GM23248 (cell line): ENCODE data around the gene SLC24A4. TPM values are rescaled to one million over a fixed set of nuclear protein-coding genes. Genes with fewer than 3 reads are reported as not detected.

ENCODE experiments used
- DNase-seq: peaks from one replicate; pipeline ENCODE4 v3.0.0-alpha.2; 2015
- H2AFZ ChIP-seq: fragments of 200-600 bp; sonication (generic); 2 replicates; pipeline ENCODE4 v1.6.1; 2016; ENCODE audit warnings: antibody characterized with exemption
- H3F3A ChIP-seq: fragments of 200-600 bp; sonication (generic); 2 replicates; pipeline ENCODE4 v1.6.1; 2016; ENCODE audit warnings: mild to moderate bottlenecking, antibody characterized with exemption, mixed run types; ENCODE audit not compliant: insufficient read depth
- H3K27ac ChIP-seq: fragments of 200-600 bp; sonication (generic); 2 replicates; pipeline ENCODE4 v1.5.1; 2016; ENCODE audit warnings: mild to moderate bottlenecking
- H3K27me3 ChIP-seq: fragments of 200-600 bp; sonication (generic); replicated peaks from 2 replicates; pipeline ENCODE4 v1.6.1; 2016; ENCODE audit warnings: mild to moderate bottlenecking; ENCODE audit not compliant: insufficient read depth
- H3K36me3 ChIP-seq: fragments of 200-600 bp; sonication (generic); 2 replicates; pipeline ENCODE4 v1.6.1; 2016; ENCODE audit warnings: low read depth, mild to moderate bottlenecking
- H3K4me1 ChIP-seq: fragments of 200-600 bp; sonication (generic); 2 replicates; pipeline ENCODE4 v1.6.1; 2016; ENCODE audit warnings: mild to moderate bottlenecking; ENCODE audit not compliant: insufficient read depth
- H3K4me2 ChIP-seq: fragments of 200-600 bp; sonication (generic); one replicate; pipeline ENCODE4 v1.6.1; 2016; ENCODE audit warnings: mild to moderate bottlenecking; ENCODE audit not compliant: unreplicated experiment
- H3K4me3 ChIP-seq: fragments of 200-600 bp; sonication (generic); 2 replicates; pipeline ENCODE4 v1.5.1; 2016; ENCODE audit warnings: mild to moderate bottlenecking
- H3K79me2 ChIP-seq: fragments of 200-600 bp; sonication (generic); 2 replicates; pipeline ENCODE4 v1.6.1; 2016; ENCODE audit warnings: mild to moderate bottlenecking; ENCODE audit not compliant: insufficient read depth
- H3K9ac ChIP-seq: fragments of 200-600 bp; sonication (generic); 2 replicates; pipeline ENCODE4 v1.6.1; 2016; ENCODE audit warnings: mild to moderate bottlenecking
- H3K9me2 ChIP-seq: fragments of 200-600 bp; sonication (generic); 2 replicates; pipeline ENCODE4 v1.6.1; 2016; ENCODE audit warnings: mixed run types, mild to moderate bottlenecking, moderate library complexity; ENCODE audit not compliant: insufficient read depth
- H3K9me3 ChIP-seq: fragments of 200-600 bp; sonication (generic); one replicate; pipeline ENCODE4 v1.6.1; 2017; ENCODE audit warnings: low read depth
- H4K20me1 ChIP-seq: fragments of 200-600 bp; sonication (generic); 2 replicates; pipeline ENCODE4 v1.6.0; 2016; ENCODE audit not compliant: insufficient read depth
- EZH2 ChIP-seq: fragments of 200-600 bp; sonication (generic); IDR thresholded peaks from 2 replicates; pipeline ENCODE4 v1.6.1; 2018; ENCODE audit warnings: antibody characterized with exemption, mild to moderate bottlenecking; ENCODE audit not compliant: insufficient read depth, poor library complexity, severe bottlenecking
- EZH2phosphoT487 ChIP-seq: fragments of 200-600 bp; sonication (generic); IDR thresholded peaks from 2 replicates; pipeline ENCODE4 v1.6.1; 2018; ENCODE audit warnings: antibody characterized with exemption, moderate library complexity, mild to moderate bottlenecking, low read depth; ENCODE audit not compliant: insufficient read depth
- WGBS, 2 experiments: methylation state at CpG; one replicate each; pipeline ENCODE4 v1.1.6; 2015 to 2017; ENCODE audit warnings: low lambda C conversion rate in 2 of 2, low coverage in 1 of 2; ENCODE audit errors: missing lambda C conversion rate in 2 of 2; 5-methylcytosine and 5-hydroxymethylcytosine counted together
- in situ Hi-C: fragments of 300-500 bp; cut with MboI; formaldehyde crosslinking; loops from 2 replicates; pipeline ENCODE4 v1.15.0; 2020
- polyA plus RNA-seq: library from polyadenylated mRNA; unstranded; fragments of >200 nt; fragmentation: Nextera tagmentation; extraction: Ambion mirVana; gene quantifications from 2 replicates; pipeline ENCODE4 v1.2.1, GENCODE V29; 2016
- total RNA-seq: library from RNA; depleted of rRNA; stranded (reverse); fragments of >200 nt; shearing (Covaris generic); gene quantifications from 2 replicates; pipeline ENCODE4 v1.2.3, GENCODE V29; 2014

The SLC24A4 gene
- total and polyA plus RNA-seq, 2 experiments from 2014 or later, result not detected

DNA sequence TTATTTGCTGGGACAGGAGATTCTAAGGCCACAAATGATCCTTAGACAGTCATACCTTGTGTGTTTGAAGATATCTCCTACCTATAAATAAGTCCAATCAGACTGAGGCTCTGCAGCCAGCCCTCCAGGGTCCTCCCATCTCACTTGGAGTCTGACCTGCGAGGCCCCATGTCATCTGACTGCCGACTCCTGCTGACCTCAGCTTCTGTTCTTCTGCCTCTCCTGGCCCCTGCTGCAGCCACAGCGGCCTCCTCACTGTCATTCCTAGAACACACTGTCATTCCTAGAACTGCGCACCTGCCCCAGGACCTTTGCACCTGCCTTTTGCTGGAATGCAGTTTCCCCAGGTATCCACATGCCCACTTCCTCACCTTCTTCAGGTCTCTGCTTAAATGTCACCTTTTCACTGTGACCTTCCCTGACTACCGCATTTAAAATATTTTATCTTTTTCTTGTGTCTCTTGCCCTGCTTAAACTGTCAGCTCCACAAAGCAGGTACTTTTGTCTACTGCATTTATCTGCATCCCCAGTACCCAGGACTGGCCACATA, 134.1 kb downstream of the SLC24A4 start:
- Histone ChIP-seq H3K27ac (no peak overlapping the region), H3K4me1 (peaks cover 11% of the 10 kb centered on the region), H4K20me1 (no peaks in the 10 kb centered on the region), H3K9ac (no peak overlapping the region), H3K36me3 (no peaks in the 10 kb centered on the region), H2AFZ (no peak overlapping the region), H3K79me2 (no peaks in the 10 kb centered on the region), H3K4me3 (no peak overlapping the region), H3K9me3 (no peaks in the 10 kb centered on the region), H3K4me2 (no peak overlapping the region), H3F3A (no peaks in the 10 kb centered on the region), H3K9me2 (no peaks in the 10 kb centered on the region), H3K27me3 (no peaks in the 10 kb centered on the region)
- no peak for TF ChIP-seq EZH2
- TF ChIP-seq EZH2phosphoT487, result no peak
- 74 to 75% methylated on average over 5 of the region's 5 CpGs for WGBS, 2 experiments
- no peak for DNase-seq
- in situ Hi-C loops, result no loop called here

DNA sequence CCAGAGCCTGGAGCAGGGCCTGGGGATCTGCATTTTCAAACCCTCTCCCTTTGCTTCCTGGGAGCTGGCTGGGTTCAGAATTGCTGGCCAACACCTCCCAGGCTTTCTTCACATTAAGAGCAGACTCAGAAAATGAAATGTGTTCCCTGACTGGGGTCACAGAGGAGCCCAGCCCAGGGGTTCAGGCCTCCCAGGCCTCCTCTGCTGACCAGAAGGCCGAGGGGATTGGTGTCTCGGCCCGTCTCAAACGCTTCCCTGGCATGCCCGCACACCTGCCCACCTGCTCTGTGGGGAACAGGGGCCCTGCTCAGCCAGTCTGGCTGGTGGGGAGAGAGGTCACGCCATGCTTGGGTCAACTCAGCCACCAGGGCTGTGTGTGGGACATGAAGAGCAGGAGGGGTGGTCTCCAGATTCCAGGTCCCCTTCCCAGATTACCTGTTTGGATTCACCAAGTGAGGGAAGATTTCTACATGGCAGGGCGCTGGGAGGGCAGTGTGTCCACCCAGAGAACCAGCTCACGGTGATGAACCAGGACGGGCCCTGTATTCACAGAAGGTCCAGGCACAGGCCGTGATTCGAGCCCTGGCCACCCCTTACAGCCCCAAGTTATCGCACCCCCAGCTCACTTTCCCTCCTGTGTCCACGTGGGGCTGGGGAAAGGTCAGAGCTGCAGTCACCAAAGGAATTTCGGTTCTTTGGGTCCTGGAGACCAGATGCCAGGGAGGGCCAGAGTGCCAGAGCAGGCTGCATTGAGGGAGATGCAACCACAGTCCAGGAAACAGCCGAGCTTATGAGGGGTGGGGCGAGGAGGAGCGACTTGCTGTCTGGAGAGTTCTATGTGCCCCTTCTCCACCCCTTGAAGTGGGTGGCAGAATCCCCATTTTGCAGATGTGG, 135.4 kb downstream of the SLC24A4 start:
- H3K27me3 ChIP-seq, result no peaks in the 10 kb centered on the region
- H3K9ac ChIP-seq, result no peak overlapping the region
- no peak overlapping the region for H3K4me3 ChIP-seq
- H3K9me3 ChIP-seq, result no peaks in the 10 kb centered on the region
- H3K4me1 ChIP-seq, result peaks cover 11% of the 10 kb centered on the region
- no peaks in the 10 kb centered on the region for H3K36me3 ChIP-seq
- no peaks in the 10 kb centered on the region for H3K9me2 ChIP-seq
- no peak overlapping the region for H3K4me2 ChIP-seq
- in situ Hi-C loops, result no loop called here
- H3K27ac ChIP-seq, result no peak overlapping the region
- no peaks in the 10 kb centered on the region for H3K79me2 ChIP-seq
- no peaks in the 10 kb centered on the region for H3F3A ChIP-seq
- no peaks in the 10 kb centered on the region for H4K20me1 ChIP-seq
- 93 to 94% methylated on average over 17 of the region's 17 CpGs for WGBS, 2 experiments
- H2AFZ ChIP-seq, result no peak overlapping the region
- no peak for DNase-seq
- TF ChIP-seq EZH2 (no peak), EZH2phosphoT487 (no peak)

DNA sequence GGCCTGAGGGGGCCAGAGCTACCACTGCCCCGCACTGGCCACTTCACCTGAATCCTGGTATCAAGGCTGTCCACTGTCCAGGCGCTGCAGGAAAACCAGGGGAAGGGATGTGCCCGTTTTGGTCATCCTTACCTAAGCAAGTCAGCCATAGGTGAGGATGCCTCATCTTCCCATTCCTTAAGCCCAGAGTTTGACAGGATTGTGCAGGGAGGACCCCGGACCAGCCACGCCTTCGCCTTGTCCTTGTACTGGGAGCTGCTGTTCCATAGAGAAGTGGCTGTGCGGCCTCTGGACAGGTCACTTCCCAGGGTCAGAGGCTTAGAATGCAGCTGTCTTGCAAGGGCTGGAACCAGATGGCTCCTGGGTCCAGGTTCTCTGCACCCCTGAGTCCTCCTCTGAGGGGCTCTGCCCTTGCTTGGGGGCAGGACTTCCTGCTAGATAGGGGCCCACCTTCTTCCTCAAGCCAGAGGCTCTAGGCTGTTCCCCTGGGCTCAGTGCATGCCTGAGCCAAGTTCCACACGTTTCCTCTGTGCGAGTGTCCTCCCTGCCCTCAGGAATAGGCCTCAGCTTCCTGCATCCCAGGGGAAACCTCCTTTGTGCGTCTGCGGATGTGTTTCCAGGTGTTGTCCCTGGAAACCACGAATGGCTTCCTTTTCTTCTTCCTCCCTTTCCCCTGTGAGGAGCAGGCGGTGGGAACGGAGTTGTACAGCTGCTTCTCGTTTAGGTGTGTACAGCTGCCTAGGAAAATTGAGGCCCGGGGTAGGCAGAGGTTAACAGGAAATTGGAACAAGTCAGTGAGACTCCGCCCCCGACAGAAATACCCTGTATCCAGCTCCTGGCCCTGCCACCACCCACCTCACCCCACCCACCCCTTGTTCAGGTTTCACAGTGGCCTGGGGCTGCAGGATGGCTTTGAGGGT, 136.3 kb downstream of the SLC24A4 start:
- WGBS, 2 experiments, result 88 to 92% methylated on average over 18 of the region's 18 CpGs
- Histone ChIP-seq H3K9me3 (no peaks in the 10 kb centered on the region), H2AFZ (no peak overlapping the region), H3K9me2 (no peaks in the 10 kb centered on the region), H3K36me3 (no peaks in the 10 kb centered on the region), H3K4me1 (peaks cover 11% of the 10 kb centered on the region), H3K79me2 (no peaks in the 10 kb centered on the region), H3F3A (no peaks in the 10 kb centered on the region), H3K4me3 (no peak overlapping the region), H3K4me2 (no peak overlapping the region), H4K20me1 (no peaks in the 10 kb centered on the region), H3K27me3 (no peaks in the 10 kb centered on the region), H3K9ac (no peak overlapping the region), H3K27ac (no peak overlapping the region)
- DNase-seq, result no peak
- TF ChIP-seq EZH2, result no peak
- no peak for TF ChIP-seq EZH2phosphoT487
- in situ Hi-C loops, result no loop called here

DNA sequence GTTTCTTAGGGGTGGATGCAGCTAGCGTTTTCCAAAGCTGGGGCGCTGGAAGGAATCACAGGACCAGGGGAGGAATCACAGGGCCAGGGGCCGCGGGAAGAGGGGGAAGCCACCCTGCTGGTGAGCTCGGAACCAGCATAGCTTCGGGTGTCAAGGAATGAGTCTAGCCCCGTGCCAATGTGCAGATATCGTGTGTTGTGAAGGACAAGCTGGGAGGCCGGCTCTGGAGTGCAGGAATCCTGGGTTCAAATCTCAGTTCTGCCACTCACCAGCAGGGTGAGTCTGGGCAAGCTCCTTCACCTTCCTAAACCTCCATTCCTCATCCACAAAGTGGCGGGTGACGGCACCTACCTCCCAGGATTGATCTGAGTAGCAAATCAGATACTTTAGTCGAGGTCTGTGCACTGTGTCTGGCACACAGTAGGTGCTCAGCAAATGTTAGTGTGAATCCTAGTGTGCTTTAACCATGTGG, 137.0 kb downstream of the SLC24A4 start:
- H3K9me3 ChIP-seq, result no peaks in the 10 kb centered on the region
- H3K4me3 ChIP-seq, result no peak overlapping the region
- no peak overlapping the region for H3K4me2 ChIP-seq
- TF ChIP-seq EZH2 (no peak), EZH2phosphoT487 (no peak)
- in situ Hi-C loops, result loop anchor here (5.0 kb wide), 1 partner anchor 318 kb away; no protein-coding TSS in a partner anchor
- no peak for DNase-seq
- no peak overlapping the region for H3K9ac ChIP-seq
- no peaks in the 10 kb centered on the region for H3K36me3 ChIP-seq
- H2AFZ ChIP-seq, result no peak overlapping the region
- H4K20me1 ChIP-seq, result no peaks in the 10 kb centered on the region
- peaks cover 11% of the 10 kb centered on the region for H3K4me1 ChIP-seq
- no peaks in the 10 kb centered on the region for H3K9me2 ChIP-seq
- H3K27ac ChIP-seq, result no peak overlapping the region
- no peaks in the 10 kb centered on the region for H3F3A ChIP-seq
- H3K27me3 ChIP-seq, result no peaks in the 10 kb centered on the region
- 83 to 89% methylated on average over 12 of the region's 12 CpGs for WGBS, 2 experiments
- H3K79me2 ChIP-seq, result no peaks in the 10 kb centered on the region
